22Rv1 (cell line): ENCODE measurements around the gene ASTN2.
A peak's percentile ranks its signal among the peaks of the same experiment; 100 is the strongest.

Experiments used
- H3K27ac ChIP-seq: fragments of 450-650 bp; 2 replicates; pipeline ENCODE4 v1.5.1; 2017
- CTCF ChIP-seq: fragments of 450-650 bp; IDR thresholded peaks from 2 replicates; pipeline ENCODE4 v1.5.1; 2017; ENCODE audit warnings: mild to moderate bottlenecking
- ZFX ChIP-seq: fragments of 450-650 bp; IDR thresholded peaks from 2 replicates; pipeline ENCODE4 v1.6.1; 2017; ENCODE audit warnings: antibody characterized with exemption, borderline replicate concordance

The ASTN2 gene

DNA sequence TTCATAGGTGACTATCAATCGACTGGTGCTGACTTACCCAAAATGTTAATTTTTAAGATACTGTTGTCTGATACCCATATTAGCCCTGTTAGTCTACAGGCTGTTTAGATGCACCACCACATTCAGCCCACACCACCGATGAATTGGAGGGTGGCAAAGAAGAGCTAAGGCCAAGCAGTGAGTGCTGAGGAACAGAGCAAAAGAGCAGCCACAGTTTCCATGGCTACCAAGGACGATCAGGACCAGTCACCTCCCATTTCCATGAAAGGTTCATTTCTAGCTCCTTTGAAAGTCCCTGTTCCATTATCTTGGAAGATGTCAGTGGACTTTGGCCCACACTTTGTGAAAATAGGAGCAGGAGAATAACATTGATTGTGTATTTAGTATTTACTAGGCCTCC, 364.9 kb downstream of the ASTN2 start:
- TF ChIP-seq ZFX (no peak), CTCF (no peak)
- no peak overlapping the region for H3K27ac ChIP-seq

- no peak overlapping the region for H3K27ac ChIP-seq
- TF ChIP-seq ZFX = no peak
- TF ChIP-seq CTCF = peak; percentile 30; the same call in 1 of the 2 replicates
These were observed 368.1 kb downstream of the ASTN2 start for GRCh38 chr9:117046666-117047327.

DNA sequence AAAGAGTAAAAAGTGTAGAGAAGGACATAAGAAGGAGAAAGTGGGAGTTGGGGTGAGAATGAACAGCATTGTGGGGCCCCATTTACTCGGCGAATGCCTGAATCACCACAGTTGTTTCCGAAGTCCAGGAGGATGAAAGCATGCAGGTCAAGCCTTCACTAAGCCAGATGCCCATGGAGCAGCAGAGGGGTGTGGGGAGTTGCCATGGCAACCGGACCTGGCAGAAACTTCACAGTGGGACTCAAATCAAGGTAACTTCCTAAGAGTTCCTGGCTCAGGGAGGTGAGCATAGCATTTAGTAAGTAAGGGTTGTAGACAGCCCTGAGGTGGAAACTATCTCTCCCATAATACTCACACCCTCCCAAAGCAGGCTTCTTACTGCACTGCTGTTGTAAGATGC, 370.6 kb downstream of the ASTN2 start:
- TF ChIP-seq ZFX = no peak
- TF ChIP-seq CTCF = no peak
- H3K27ac ChIP-seq = no peak overlapping the region

GRCh38 chr9:117043159-117043558, 371.7 kb downstream of the ASTN2 start:
- no peak overlapping the region for H3K27ac ChIP-seq
- no peak for TF ChIP-seq CTCF
- TF ChIP-seq ZFX = no peak

DNA sequence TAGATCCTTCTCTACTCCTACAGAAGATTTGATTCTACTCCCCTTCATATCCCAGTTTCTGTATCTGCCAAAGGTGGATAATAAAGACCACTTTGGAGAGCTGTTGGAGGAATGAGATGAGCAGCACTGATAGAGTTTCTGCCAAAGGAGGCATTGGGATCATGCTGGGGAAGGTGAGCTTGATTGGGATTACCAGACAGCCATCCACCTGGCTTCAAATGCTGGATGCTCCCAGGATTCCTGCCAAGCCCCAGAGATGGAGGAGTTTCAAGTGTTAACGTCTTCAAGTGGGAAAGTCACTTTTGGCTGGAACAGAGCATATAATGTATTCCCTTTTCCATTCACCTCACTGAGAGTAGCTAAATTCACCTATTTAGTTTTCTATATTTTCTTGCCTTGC, 379.3 kb downstream of the ASTN2 start:
- no peak overlapping the region for H3K27ac ChIP-seq
- TF ChIP-seq ZFX (no peak), CTCF (no peak)

DNA sequence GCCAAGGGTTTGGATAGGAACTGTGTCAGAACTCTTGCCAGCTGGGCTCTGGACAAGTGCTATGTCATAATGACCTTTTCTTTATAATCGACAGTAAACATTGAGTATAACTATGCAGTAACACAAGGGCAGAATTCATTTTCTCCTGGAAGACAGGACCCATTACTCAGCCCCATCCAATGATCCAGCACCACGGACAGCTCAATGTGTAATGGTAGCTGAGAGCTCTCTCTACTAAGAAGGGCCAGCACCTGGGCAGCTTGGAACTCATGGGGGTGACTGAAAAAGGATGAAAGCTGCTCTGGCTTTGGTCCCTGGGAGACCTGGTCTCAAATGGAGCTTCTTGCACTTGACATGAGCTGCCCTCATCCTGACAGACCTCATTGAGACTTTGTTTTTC, 380.0 kb downstream of the ASTN2 start:
- TF ChIP-seq CTCF = no peak
- no peak for TF ChIP-seq ZFX
- no peak overlapping the region for H3K27ac ChIP-seq

- H3K27ac ChIP-seq = no peak overlapping the region
- no peak for TF ChIP-seq ZFX
- TF ChIP-seq CTCF = no peak
These were observed 384.5 kb downstream of the ASTN2 start for GRCh38 chr9:117030254-117030768.
